Stimulated activated CD4-positive, alpha-beta T cell treated with anti-CD3 and anti-CD28 coated beads, TNF-alpha, amount 100 ng/mL, for 1 hour (primary cell): ENCODE data around the gene RUFY2.
"Not testable (repeated sequence)": the region's sequence is repeated elsewhere in the genome, so short reads cannot be mapped to it uniquely, and the experiment has no call there.

Experiments used
- DNase-seq, 3 donors: peaks; one replicate each; pipeline ENCODE4 v3.0.0-alpha.2; 2020; ENCODE audit warnings: low read depth in 3 of 3, low spot score in 1 of 3

Gene RUFY2

DNA sequence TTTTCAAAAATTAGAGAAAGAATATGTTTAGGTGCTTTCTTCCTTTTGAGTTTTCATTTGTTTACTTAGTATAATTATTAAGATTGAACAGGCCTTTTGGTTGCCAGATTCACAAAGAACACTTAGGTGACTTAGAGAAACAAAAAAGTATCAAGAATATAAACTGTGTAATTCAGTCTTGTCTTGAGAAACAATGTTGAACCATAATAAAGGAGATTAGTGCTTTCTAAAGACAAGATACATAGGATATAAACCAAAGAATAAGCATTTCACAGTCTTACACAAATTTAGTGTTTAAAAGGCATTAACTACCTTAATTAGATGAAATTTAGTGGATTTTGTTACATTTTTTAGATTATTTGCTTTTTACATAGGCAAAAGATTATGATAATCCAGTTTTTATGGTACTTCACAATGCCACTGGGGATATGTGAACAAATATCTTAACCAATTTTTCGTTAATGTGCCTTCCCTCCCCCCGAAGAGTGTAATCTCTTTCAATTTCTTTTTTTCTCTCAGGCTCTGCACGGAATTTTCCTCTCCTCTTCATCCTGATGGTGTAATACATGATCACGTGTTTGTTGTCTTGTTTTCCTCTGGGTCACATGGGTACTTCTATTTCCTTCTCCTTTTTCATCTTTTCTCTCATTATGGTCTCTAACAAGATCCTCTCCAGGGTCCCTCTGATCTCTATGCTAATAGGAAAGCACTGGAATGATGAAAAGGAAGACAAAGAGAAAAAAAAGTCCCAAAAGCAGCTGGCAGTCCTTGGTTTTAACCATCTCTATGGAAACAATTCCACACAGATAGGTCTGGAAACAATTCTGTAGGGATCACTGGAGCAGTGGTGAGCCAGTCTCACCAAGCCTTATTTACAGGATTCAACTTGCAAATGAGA is 78.9 kb downstream of the RUFY2 start:
- no peak for DNase-seq

DNA sequence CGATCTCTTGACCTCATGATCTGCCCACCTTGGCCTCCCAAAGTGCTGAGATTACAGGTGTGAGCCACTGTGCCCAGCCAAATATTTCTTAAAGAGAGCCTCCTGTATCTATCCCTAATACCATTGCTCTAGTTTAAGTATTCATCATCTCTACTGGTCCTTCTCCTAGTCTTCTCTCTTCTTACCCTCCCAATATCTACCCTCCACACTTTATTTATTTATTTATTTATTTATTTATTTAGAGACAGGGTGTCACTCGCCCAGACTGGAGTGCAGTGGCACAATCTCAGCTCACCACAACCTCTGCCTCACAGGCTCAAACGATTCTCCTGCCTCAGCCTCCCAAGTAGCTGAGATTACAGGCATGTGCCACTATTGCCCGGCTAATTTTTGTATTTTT is 82.7 kb downstream of the RUFY2 start:
- DNase-seq: not testable (repeated sequence)

DNA sequence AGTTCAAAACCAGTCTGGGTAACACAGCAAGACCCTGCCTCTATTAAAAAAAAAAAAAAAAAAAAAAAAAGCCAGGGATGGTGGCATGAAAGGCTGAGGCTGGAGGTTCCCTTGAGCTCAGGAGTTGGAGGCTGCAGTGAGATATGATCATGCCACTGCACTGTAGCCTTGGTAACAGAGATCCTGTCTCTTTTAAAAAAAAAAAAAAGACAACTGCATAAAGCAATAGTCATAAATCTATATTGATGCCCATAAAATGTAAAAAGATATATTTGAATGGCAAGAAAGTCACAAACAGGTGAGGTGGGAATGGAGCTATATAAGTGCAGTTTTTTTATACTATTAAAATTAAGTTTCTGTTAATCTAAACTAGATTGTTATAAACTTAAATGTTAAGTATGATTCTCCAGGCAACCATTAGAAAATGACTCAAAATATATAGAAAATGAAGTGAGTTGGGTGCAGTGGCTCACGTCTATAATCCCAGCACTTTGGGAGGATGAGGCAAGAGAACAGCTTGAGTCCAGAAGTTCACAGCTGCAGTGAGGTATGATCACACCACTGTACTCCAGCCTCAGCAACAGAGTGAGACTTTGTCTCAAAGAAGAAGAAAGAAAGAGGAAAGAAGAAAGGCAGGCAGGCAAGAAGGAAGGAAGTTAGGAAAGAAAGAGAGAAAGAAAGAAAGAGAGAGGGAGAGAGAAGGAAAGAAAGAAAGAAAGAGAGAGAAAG is 88.6 kb downstream of the RUFY2 start:
- no peak for DNase-seq

DNA sequence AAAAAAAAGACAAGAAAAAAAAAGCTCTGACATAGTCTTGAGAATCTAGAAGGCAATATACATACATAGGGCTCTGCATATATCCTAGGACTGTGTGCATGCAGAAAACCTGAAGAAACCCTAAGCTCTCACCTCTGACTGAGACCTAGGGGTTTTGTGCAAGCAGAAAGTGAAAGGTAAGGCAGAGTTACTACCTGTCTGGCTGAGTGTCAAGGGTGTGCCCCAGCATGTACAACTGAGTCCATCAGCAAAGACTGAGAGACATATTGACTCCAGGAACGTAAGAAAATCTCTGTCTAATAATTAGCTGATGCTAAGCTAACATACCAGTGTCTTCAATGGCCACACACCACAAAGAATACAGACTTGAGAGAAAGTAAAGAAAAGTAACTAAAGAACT is 91.5 kb downstream of the RUFY2 start:
- DNase-seq: no peak

DNA sequence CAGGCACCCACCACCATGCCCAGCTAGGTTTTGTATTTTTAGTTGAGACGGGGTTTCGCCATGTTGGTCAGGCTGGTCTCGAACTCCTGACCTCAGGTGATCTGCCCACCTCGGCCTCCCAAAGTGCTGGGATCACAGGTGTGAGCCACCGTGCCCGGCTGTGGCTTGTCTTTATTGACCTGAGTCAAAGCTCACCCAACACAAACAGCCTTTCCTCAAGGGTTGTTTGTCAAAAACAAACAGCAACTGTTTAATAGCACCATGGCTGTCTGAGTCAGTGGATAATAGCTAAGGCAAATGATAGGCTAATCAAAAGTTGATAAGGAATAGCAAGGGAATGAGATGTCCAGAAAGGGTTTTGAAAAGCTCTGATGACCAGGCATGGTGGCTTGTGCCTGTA is 92.1 kb downstream of the RUFY2 start:
- DNase-seq: not testable (repeated sequence)

DNA sequence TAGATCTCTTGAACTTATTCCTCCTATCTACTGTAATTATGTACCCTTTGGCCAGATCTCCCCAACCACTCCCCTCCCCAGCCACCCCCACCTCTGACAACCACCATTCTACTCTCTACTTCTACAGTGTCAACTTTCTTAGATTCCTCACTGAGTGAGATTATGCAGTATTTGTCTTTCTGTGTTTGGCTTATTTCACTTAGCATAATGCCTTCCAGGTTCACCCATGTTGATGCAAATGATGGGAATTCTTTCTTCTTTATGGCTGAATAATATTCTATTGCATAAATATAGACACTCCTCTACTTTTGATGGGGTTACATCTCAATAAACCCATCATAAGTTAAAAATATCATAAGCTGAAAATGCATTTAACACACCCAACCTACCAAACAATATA is 96.5 kb downstream of the RUFY2 start:
- DNase-seq: no peak

DNA sequence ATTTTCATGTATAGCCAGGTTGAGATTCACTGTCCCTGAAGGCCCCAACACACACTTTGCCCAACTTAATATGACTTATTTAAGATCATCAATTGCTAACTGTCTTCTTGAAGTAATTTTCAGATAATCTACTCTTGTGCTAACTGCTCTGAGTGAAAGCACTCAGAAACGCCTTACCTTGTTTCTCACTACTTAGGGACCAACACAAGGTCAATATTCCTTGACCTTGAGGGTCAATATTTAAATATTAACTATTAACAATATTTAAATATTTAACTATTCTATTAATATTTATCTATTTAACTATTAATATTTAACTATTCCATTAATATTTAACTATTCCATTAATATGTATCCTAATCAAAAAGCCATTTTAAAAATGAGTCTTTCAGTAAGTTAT is 101.2 kb downstream of the RUFY2 start:
- DNase-seq: no peak

DNA sequence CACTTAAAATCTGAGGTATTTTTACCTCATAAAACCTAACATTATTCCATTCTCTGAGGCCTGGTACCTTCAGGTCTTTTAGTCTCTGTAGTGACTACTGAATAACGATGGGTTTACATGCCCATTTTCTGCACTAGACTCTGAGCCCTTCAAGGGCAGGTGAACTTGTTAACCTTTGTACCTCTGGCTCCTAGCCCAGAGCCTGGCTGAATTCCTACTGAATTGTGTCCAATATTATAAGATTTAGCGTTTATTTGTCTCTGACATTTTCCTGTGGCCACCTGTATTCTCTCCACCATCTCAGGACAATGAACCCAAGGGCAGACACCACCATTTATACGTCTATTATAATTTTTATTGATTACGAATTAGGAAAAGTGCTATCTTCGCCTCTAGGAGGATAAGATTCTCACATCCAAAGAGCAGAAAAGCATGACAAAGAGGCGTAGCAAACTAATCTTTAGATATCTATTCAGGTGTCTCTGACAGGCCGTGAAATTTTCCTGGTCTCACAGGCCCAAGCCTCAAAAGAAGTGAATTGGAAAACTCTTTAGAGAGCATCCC is 103.1 kb downstream of the RUFY2 start:
- no peak for DNase-seq

DNA sequence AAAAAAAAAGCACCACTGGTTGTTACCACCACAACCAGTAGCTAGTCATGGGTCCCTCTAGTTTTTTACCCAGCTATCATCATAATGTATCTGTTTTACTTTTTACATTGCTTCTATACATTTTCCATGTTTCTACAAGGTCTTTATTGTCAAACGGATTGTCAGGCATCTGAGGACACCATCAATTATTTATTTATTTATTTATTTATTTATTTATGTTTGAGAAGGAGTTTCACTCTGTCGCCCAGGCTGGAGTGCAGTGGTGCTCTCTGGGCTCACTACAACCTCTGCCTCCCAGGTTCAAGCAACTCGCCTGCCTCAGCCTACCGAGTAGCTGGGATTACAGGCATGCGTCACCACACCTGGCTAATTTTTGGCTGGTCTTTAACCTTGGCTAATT is 104.2 kb downstream of the RUFY2 start:
- no peak for DNase-seq

DNA sequence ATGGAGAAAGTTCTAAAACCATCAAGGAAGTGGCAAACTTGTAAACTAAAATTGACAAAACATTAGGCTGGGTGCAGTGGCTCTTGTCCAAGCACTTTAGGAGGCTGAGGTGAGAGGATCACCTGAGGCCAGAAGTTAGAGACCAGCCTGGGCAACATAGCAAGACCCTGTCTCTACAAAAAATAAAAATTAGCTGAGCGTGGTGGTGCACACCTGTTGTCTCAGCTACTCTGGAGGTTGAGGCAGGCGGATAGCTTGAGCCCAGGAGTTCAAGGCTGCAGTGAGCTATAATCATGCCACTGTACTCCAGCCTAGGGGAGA is 104.6 kb downstream of the RUFY2 start:
- DNase-seq: no peak

DNA sequence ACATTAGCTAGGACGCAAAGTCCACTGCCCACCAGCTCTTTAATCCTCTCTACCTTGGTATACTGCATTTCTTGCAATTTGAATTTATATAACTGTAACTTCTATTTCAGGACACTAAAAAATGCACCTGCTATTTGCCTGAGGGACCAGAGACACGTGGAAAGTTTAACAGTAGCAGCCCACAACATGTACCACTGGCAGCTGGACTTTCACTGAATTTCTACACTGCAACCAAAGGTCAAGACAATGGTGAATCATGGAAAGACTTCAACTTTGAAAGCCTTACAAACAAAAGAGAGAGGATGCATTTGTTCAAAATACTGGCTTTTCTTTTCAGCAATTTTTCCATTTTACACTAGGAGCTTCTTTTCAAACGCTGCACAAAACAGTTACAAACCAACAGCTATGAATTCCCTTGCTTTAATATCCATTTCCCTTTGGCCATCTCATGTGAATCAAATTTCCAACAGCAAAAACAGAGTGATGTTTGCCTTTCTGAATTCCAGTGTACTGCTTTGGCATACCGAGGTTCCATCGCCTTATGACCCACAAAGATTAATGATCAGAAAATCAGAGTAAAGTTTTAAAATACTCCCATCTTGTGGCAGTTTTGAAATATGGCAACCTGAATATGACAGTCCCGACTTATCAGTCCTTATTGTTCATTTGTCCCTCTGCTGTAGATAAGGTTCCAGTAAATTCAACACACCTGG is 105.1 kb downstream of the RUFY2 start:
- DNase-seq: no peak

DNA sequence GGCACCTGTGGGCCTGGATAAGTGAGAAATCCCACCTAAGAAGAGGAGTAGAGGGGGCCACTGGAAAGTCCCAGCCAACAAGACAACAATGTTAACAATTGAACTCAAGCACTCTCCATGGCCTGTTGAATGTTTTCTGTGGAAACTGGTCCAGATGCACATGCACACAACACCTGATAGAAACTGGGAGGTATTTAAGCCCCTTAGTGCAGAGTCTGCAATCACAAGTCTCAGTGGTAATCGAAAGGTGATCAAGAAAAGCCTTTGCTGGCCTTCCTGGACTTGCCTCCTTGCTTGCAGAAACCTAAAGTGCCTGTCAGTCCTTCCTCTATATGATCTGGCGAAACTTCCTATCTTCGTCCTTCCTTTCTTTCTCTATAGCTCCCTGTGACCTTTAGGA is 105.8 kb downstream of the RUFY2 start:
- no peak for DNase-seq

DNA sequence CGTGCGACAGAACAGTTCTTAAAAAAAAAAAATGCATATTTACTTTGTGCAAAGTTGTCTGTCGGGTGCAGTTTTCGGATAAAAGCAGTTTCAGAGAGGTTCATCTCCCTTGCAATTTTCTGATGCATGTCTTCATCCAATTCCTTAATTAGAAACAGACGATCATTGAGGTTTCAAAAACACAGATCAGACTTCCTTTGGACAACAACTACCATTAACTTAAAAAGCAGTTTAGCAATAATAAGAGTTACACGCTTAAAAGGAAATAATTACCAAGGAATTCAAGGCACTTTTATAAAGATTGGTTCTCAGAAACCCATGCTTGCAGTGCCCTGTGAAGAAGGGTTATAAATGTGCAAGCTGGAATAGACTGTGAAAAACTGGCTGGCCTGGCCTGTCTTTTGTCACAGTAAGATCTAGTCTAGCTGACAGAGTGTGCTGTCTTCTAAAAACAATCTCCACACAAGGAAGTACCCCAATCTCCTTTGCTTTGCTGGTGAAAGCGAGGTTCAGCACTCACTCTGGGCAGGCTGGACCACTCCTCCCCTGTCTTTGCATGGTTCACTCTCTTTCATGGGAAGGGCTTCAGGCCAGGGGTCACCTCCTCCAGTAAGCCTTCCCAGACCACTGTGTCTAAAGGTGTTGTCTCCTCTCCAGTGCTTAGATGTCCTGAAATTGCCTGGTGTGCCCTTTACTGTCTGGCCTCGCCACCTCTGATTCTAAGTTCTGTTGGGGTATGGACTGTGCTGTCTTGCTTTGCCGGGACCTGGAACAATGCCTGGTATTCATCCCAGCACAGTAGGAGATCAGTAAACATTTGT is 110.0 kb downstream of the RUFY2 start:
- DNase-seq: no peak
